Ishikawa (cell line): Measurements from ENCODE around the gene ZNF532.

Experiments used
- CEBPB ChIP-seq: IDR thresholded peaks from 2 replicates; pipeline ENCODE4 v1.6.1; 2012
- CREB1 ChIP-seq: IDR thresholded peaks from 2 replicates; pipeline ENCODE4 v1.6.1; 2012; ENCODE audit warnings: low read depth
- EGR1 ChIP-seq: IDR thresholded peaks from 2 replicates; pipeline ENCODE4 v1.6.1; 2012
- EP300 ChIP-seq: IDR thresholded peaks from 2 replicates; pipeline ENCODE4 v1.6.1; 2012; ENCODE audit warnings: borderline replicate concordance
- FOXM1 ChIP-seq: IDR thresholded peaks from 2 replicates; pipeline ENCODE4 v1.6.1; 2012; ENCODE audit warnings: low read depth, borderline replicate concordance
- NFIC ChIP-seq: IDR thresholded peaks from 2 replicates; pipeline ENCODE4 v1.6.1; 2012
- RAD21 ChIP-seq: IDR thresholded peaks from 2 replicates; pipeline ENCODE4 v1.6.1; 2012; ENCODE audit warnings: low read depth
- TAF1 ChIP-seq: IDR thresholded peaks from 2 replicates; pipeline ENCODE4 v1.6.1; 2012; ENCODE audit warnings: low read depth, mild to moderate bottlenecking
- TCF12 ChIP-seq: IDR thresholded peaks from 2 replicates; pipeline ENCODE4 v1.6.1; 2012; ENCODE audit warnings: low read depth
- ZBTB7A ChIP-seq: IDR thresholded peaks from 2 replicates; pipeline ENCODE4 v1.6.1; 2012; ENCODE audit warnings: low read depth
- TF ChIP-seq, protein P1 (sequence below): IDR thresholded peaks from 2 replicates; pipeline ENCODE4 v1.6.1; 2012; ENCODE audit warnings: low read depth, mild to moderate bottlenecking
- TF ChIP-seq, protein P2 (sequence below): IDR thresholded peaks from 2 replicates; pipeline ENCODE4 v1.6.1; 2012
- TF ChIP-seq, protein P3 (sequence below): IDR thresholded peaks from 2 replicates; pipeline ENCODE4 v1.6.1; 2012

DNA sequence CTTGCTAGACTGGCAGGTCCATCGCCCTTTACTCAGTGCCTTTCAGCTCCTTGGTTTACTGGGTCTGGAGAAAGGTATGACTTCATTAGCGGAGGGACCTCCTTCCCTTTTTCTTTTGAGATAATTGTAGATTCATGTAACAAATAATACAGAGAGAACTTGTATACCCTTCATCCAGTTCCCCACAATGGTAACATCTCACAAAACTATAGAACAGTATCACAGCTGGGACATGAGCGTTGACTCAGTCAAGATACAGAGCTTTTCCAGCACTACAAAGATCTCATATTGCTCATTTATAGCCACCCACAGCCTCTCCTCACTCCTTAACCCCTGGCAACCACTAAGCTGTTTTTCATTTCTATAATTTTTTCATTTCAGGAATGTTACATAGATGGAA, 59.8 kb downstream of the ZNF532 start:
- TF ChIP-seq ZBTB7A (no peak), RAD21 (no peak), CEBPB (no peak), CREB1 (no peak), TCF12 (no peak), NFIC (no peak), EP300 (no peak), EGR1 (no peak), TAF1 (no peak), FOXM1 (no peak)
- TF ChIP-seq, protein P1, sequence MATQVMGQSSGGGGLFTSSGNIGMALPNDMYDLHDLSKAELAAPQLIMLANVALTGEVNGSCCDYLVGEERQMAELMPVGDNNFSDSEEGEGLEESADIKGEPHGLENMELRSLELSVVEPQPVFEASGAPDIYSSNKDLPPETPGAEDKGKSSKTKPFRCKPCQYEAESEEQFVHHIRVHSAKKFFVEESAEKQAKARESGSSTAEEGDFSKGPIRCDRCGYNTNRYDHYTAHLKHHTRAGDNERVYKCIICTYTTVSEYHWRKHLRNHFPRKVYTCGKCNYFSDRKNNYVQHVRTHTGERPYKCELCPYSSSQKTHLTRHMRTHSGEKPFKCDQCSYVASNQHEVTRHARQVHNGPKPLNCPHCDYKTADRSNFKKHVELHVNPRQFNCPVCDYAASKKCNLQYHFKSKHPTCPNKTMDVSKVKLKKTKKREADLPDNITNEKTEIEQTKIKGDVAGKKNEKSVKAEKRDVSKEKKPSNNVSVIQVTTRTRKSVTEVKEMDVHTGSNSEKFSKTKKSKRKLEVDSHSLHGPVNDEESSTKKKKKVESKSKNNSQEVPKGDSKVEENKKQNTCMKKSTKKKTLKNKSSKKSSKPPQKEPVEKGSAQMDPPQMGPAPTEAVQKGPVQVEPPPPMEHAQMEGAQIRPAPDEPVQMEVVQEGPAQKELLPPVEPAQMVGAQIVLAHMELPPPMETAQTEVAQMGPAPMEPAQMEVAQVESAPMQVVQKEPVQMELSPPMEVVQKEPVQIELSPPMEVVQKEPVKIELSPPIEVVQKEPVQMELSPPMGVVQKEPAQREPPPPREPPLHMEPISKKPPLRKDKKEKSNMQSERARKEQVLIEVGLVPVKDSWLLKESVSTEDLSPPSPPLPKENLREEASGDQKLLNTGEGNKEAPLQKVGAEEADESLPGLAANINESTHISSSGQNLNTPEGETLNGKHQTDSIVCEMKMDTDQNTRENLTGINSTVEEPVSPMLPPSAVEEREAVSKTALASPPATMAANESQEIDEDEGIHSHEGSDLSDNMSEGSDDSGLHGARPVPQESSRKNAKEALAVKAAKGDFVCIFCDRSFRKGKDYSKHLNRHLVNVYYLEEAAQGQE, result no peak
- TF ChIP-seq, protein P2, sequence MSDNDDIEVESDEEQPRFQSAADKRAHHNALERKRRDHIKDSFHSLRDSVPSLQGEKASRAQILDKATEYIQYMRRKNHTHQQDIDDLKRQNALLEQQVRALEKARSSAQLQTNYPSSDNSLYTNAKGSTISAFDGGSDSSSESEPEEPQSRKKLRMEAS, result no peak
- TF ChIP-seq, protein P3, sequence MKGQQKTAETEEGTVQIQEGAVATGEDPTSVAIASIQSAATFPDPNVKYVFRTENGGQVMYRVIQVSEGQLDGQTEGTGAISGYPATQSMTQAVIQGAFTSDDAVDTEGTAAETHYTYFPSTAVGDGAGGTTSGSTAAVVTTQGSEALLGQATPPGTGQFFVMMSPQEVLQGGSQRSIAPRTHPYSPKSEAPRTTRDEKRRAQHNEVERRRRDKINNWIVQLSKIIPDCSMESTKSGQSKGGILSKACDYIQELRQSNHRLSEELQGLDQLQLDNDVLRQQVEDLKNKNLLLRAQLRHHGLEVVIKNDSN, result no peak
